Measurements from ENCODE around the gene IRF2BP2.
"Not testable (repeated sequence)": the region's sequence is repeated elsewhere in the genome, so short reads cannot be mapped to it uniquely, and the experiment has no call there.

IRF2BP2 gene

GRCh38 chr1:234639961-234640360, 30.0 kb upstream of the IRF2BP2 start:
- Mint-ChIP-seq H3K27ac (peak overlapping the region; percentile 48 to 97 (median 62)), H3K36me3 (ENCODE audit: low read depth) (no peaks in the 10 kb centered on the region), H3K4me3 (no peak overlapping the region), H3K27me3 (ENCODE audit: low read depth) (no peaks in the 10 kb centered on the region), H3K4me1 (peaks cover 27% of the 10 kb centered on the region), H3K9me3 (no peaks in the 10 kb centered on the region)
- TF ChIP-seq CTCF (IDR thresholded peaks at IDR 0.05; ENCODE audit: unreplicated experiment in 3 of 3), result no peak

GRCh38 chr1:234638832-234639799, 29.1 kb upstream of the IRF2BP2 start:
- Mint-ChIP-seq H3K4me3 (no peak overlapping the region), H3K4me1 (peaks cover 27% of the 10 kb centered on the region), H3K27ac (peak overlapping the region; percentile 48 to 97 (median 62)), H3K27me3 (ENCODE audit: low read depth) (no peaks in the 10 kb centered on the region), H3K36me3 (ENCODE audit: low read depth) (no peaks in the 10 kb centered on the region), H3K9me3 (no peaks in the 10 kb centered on the region)
- TF ChIP-seq CTCF (IDR thresholded peaks at IDR 0.05; ENCODE audit: unreplicated experiment in 3 of 3), result no peak

- not testable (repeated sequence) for H3K4me3 Mint-ChIP-seq; H3K36me3 Mint-ChIP-seq (ENCODE audit: low read depth); H3K27me3 Mint-ChIP-seq (ENCODE audit: low read depth); H3K9me3 Mint-ChIP-seq
- Mint-ChIP-seq H3K27ac (peak overlapping the region in 1 of 3 experiments; percentile 17), H3K4me1 (peaks cover 14% of the 10 kb centered on the region)
These were observed 24.9 kb upstream of the IRF2BP2 start for GRCh38 chr1:234634922-234635321.

- Mint-ChIP-seq H3K4me3 (no peak overlapping the region), H3K27me3 (ENCODE audit: low read depth) (no peaks in the 10 kb centered on the region), H3K27ac (peak overlapping the region in 1 of 3 experiments; percentile 3), H3K9me3 (no peaks in the 10 kb centered on the region), H3K4me1 (peaks cover 8% of the 10 kb centered on the region), H3K36me3 (ENCODE audit: low read depth) (no peaks in the 10 kb centered on the region)
- TF ChIP-seq CTCF (IDR thresholded peaks at IDR 0.05; ENCODE audit: unreplicated experiment in 3 of 3), result no peak
These were observed 24.4 kb upstream of the IRF2BP2 start for GRCh38 chr1:234634387-234634786.

DNA sequence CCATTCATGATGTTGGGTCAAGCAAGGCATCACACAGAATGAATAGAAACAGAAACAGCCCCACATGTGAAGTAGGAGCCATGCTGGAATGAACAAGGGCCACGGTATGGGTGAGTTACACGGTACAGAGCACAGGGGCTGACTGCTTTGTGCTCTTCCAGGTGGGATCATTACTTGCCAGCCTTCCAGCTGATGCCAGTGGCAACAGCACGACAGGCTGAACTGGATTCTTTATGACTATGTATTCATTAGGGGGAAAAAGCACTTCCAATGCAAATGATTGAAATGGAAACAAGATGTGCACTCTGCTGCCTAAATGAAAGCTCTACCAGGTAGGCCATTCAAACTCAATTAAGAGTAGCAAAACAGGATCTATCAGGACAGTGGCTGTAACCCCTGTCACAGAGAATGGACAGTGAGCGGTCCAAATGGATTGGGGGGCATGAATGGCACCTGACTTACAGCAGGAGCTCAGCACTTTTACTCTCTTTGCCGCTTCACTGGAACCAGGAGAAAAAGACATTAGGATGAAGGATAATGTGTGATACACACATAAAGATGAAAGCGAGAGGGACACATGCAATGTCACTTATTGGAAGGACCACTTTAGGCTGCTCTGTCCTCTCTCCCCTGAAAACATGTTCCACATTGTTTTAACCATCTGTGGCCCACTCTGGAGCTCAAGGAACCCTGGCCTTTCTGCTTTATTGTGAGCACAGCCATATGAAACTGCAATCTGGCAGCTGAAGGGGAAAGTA, 23.4 kb upstream of the IRF2BP2 start:
- H3K36me3 Mint-ChIP-seq (ENCODE audit: low read depth), result no peaks in the 10 kb centered on the region
- H3K9me3 Mint-ChIP-seq, result no peaks in the 10 kb centered on the region
- H3K27ac Mint-ChIP-seq, result peak overlapping the region in 2 of 3 experiments; percentile 25 to 87
- no peaks in the 10 kb centered on the region for H3K27me3 Mint-ChIP-seq (ENCODE audit: low read depth)
- no peak overlapping the region for H3K4me3 Mint-ChIP-seq
- TF ChIP-seq CTCF (IDR thresholded peaks at IDR 0.05; ENCODE audit: unreplicated experiment in 3 of 3), result no peak
- H3K4me1 Mint-ChIP-seq, result no peaks in the 10 kb centered on the region

GRCh38 chr1:234632225-234632624, 22.2 kb upstream of the IRF2BP2 start:
- no peaks in the 10 kb centered on the region for H3K27me3 Mint-ChIP-seq (ENCODE audit: low read depth)
- no peak for TF ChIP-seq CTCF (IDR thresholded peaks at IDR 0.05; ENCODE audit: unreplicated experiment in 3 of 3)
- no peaks in the 10 kb centered on the region for H3K36me3 Mint-ChIP-seq (ENCODE audit: low read depth)
- H3K4me1 Mint-ChIP-seq, result peaks cover 10% of the 10 kb centered on the region
- H3K9me3 Mint-ChIP-seq, result no peaks in the 10 kb centered on the region
- H3K27ac Mint-ChIP-seq, result no peak overlapping the region
- H3K4me3 Mint-ChIP-seq, result no peak overlapping the region
